ENCODE data around the gene MRE11.
A peak's percentile ranks its signal among the peaks of the same experiment; 100 is the strongest.

Gene MRE11

DNA sequence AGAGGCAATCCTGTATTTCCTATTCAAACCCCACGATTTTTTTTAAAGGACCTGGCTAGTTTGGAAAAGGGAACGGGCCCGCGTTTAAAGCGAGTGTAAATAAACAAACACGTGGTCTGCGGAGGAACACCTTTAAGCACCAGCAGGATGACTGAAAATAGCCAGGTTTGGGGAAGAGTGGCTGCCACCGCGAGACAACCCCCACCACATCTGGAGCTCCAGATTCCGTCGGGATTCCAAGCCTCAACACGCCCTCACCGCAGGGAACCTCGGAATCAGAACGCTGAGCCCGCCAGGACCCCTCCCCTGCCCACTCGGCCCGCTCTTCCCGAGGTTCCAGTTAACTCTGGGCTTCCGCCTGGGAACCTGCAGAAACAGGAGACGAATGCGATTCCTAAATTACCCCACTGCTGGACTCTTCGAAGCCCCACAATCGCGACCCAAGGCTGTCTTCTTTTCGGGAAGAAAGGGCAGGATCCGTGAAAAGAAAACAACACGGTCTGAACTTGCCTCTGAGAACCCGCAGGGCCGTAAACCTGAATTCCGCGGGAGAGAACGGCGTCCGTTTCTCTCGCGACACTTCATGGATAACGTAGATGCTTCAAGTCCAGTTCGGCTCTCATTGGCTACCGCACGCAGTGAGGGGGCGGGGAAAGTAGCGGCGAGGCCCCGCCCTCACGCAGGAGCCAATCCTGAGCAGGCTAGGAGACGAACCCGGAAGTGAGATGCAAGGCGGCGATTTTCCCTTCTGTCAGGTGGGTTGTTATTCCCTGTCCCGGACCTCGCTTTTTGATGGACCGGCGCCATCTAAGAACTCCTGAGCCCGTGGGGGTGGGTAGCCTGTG, at the start of gene MRE11, which contains the start of gene ANKRD49:
Gene MRE11, minus strand, starts transcription at position 564 of the 845 bp plus-strand sequence. CDS start 1,043 bp downstream, outside the sequence.
Gene ANKRD49, plus strand, starts transcription at position 704 of the 845 bp plus-strand sequence. CDS start 2,710 bp downstream, outside the sequence.
- TF ChIP-seq, protein P1, sequence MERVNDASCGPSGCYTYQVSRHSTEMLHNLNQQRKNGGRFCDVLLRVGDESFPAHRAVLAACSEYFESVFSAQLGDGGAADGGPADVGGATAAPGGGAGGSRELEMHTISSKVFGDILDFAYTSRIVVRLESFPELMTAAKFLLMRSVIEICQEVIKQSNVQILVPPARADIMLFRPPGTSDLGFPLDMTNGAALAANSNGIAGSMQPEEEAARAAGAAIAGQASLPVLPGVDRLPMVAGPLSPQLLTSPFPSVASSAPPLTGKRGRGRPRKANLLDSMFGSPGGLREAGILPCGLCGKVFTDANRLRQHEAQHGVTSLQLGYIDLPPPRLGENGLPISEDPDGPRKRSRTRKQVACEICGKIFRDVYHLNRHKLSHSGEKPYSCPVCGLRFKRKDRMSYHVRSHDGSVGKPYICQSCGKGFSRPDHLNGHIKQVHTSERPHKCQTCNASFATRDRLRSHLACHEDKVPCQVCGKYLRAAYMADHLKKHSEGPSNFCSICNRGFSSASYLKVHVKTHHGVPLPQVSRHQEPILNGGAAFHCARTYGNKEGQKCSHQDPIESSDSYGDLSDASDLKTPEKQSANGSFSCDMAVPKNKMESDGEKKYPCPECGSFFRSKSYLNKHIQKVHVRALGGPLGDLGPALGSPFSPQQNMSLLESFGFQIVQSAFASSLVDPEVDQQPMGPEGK (CRISPR knock-in tag; IDR thresholded peaks at IDR 0.05; ENCODE audit: borderline replicate concordance), result no peak
- TF ChIP-seq ESRRG (CRISPR knock-in tag; IDR thresholded peaks at IDR 0.05) (no peak), ZC3H10 (CRISPR knock-in tag; IDR thresholded peaks at IDR 0.05) (no peak), POU6F1 (CRISPR knock-in tag; IDR thresholded peaks at IDR 0.05; ENCODE audit: borderline replicate concordance, low read depth) (no peak), SNAI2 (CRISPR knock-in tag; IDR thresholded peaks at IDR 0.05) (no peak), ZNF8 (CRISPR knock-in tag; IDR thresholded peaks at IDR 0.05) (no peak)
- TF ChIP-seq, protein P2, sequence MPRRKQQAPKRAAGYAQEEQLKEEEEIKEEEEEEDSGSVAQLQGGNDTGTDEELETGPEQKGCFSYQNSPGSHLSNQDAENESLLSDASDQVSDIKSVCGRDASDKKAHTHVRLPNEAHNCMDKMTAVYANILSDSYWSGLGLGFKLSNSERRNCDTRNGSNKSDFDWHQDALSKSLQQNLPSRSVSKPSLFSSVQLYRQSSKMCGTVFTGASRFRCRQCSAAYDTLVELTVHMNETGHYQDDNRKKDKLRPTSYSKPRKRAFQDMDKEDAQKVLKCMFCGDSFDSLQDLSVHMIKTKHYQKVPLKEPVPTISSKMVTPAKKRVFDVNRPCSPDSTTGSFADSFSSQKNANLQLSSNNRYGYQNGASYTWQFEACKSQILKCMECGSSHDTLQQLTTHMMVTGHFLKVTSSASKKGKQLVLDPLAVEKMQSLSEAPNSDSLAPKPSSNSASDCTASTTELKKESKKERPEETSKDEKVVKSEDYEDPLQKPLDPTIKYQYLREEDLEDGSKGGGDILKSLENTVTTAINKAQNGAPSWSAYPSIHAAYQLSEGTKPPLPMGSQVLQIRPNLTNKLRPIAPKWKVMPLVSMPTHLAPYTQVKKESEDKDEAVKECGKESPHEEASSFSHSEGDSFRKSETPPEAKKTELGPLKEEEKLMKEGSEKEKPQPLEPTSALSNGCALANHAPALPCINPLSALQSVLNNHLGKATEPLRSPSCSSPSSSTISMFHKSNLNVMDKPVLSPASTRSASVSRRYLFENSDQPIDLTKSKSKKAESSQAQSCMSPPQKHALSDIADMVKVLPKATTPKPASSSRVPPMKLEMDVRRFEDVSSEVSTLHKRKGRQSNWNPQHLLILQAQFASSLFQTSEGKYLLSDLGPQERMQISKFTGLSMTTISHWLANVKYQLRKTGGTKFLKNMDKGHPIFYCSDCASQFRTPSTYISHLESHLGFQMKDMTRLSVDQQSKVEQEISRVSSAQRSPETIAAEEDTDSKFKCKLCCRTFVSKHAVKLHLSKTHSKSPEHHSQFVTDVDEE (CRISPR knock-in tag; IDR thresholded peaks at IDR 0.05), result peak; percentile 41; the same call in 1 of the 2 replicates
- TF ChIP-seq, protein P3, sequence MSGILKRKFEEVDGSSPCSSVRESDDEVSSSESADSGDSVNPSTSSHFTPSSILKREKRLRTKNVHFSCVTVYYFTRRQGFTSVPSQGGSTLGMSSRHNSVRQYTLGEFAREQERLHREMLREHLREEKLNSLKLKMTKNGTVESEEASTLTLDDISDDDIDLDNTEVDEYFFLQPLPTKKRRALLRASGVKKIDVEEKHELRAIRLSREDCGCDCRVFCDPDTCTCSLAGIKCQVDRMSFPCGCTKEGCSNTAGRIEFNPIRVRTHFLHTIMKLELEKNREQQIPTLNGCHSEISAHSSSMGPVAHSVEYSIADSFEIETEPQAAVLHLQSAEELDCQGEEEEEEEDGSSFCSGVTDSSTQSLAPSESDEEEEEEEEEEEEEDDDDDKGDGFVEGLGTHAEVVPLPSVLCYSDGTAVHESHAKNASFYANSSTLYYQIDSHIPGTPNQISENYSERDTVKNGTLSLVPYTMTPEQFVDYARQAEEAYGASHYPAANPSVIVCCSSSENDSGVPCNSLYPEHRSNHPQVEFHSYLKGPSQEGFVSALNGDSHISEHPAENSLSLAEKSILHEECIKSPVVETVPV (CRISPR knock-in tag; IDR thresholded peaks at IDR 0.05), result no peak
- ATAC-seq, result peak; percentile 100

DNA sequence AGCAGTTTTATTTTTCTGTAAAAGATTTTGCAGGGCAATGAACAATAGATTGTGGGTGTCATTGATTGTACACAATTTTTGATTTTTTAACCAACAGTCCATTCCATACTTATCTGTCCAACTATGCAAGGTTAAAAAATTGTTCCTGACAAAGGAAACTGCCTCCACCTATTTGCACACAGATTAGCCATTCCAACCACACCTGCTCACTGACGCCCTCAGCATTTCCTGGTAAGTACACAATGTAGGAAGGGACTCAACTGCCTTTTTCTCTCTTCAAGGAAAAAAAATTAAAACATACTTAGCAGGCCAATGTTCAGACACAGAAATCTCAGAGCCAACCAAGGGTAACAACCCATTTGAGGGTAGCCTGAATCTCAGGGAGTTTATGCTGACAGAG, 45.8 kb upstream of the MRE11 start:
- ATAC-seq, result no peak
- TF ChIP-seq ARNTL (CRISPR knock-in tag; IDR thresholded peaks at IDR 0.05; ENCODE audit: borderline replicate concordance, low read depth) (no peak), OSR1 (CRISPR knock-in tag; IDR thresholded peaks at IDR 0.05) (no peak), CSDC2 (CRISPR knock-in tag; IDR thresholded peaks at IDR 0.05) (no peak), CREB5 (CRISPR knock-in tag; IDR thresholded peaks at IDR 0.05; ENCODE audit: low read depth) (no peak), SNAI2 (CRISPR knock-in tag; IDR thresholded peaks at IDR 0.05) (no peak), GLIS3 (CRISPR knock-in tag; IDR thresholded peaks at IDR 0.05) (no peak), TCF4 (CRISPR knock-in tag; IDR thresholded peaks at IDR 0.05; ENCODE audit: borderline replicate concordance) (no peak), PPARA (CRISPR knock-in tag; IDR thresholded peaks at IDR 0.05; ENCODE audit: borderline replicate concordance) (no peak)
- TF ChIP-seq, protein P1 (CRISPR knock-in tag; IDR thresholded peaks at IDR 0.05; ENCODE audit: borderline replicate concordance), result no peak

- ATAC-seq, result no peak
- TF ChIP-seq ISL1 (CRISPR knock-in tag; IDR thresholded peaks at IDR 0.05) (no peak), ZFP3 (CRISPR knock-in tag; IDR thresholded peaks at IDR 0.05) (no peak), CREB5 (CRISPR knock-in tag; IDR thresholded peaks at IDR 0.05; ENCODE audit: low read depth) (no peak), ESRRG (CRISPR knock-in tag; IDR thresholded peaks at IDR 0.05) (no peak), ZC3H10 (CRISPR knock-in tag; IDR thresholded peaks at IDR 0.05) (no peak), ZFP30 (CRISPR knock-in tag; IDR thresholded peaks at IDR 0.05) (no peak)
- TF ChIP-seq, protein P2 (CRISPR knock-in tag; IDR thresholded peaks at IDR 0.05), result no peak
Observed at GRCh38 chr11:94537031-94537600, 43.5 kb upstream of the MRE11 start.

All from SK-N-SH treated with all-trans-retinoic acid at 6 μM for 48 hours (cell line).